K562 (cell line): ENCODE data around the gene PDE11A. TPM values are rescaled to one million over a fixed set of nuclear protein-coding genes. Genes with fewer than 3 reads are reported as not detected.

ENCODE experiments used
- CBFB ChIP-seq: sonication (generic); formaldehyde crosslinking; IDR thresholded peaks from 2 replicates; pipeline ENCODE4 v1.4.0; 2020; ENCODE audit warnings: mild to moderate bottlenecking, missing genetic modification reagents
- ETV1 ChIP-seq: fragments of 450-650 bp; conservative IDR thresholded peaks from 2 replicates; pipeline ENCODE4 v1.6.1; 2016; ENCODE audit warnings: missing genetic modification characterization, control low read depth, low read depth, missing compliant biosample characterization
- GABPB1 ChIP-seq: sonication (generic); formaldehyde crosslinking; IDR thresholded peaks from 2 replicates; pipeline ENCODE4 v1.8.0; 2022; ENCODE audit warnings: mild to moderate bottlenecking, missing genetic modification reagents
- POLR2AphosphoS5 ChIP-seq: IDR thresholded peaks from 2 replicates; pipeline ENCODE4 v1.6.1; 2011; ENCODE audit warnings: mild to moderate bottlenecking, low read depth, low read length, moderate library complexity; ENCODE audit not compliant: control insufficient read depth, insufficient read depth
- POLR2H ChIP-seq: IDR thresholded peaks from 2 replicates; pipeline ENCODE4 v1.6.1; 2016; ENCODE audit warnings: missing genetic modification characterization, low read depth, mild to moderate bottlenecking, control low read depth, missing compliant biosample characterization, moderate library complexity
- PPARD ChIP-seq: fragments of 250-450 bp; sonication (Bioruptor Pico); IDR thresholded peaks from 2 replicates; pipeline ENCODE4 v1.8.0; 2022; ENCODE audit warnings: inconsistent platforms, mild to moderate bottlenecking, moderate library complexity
- RAD51 ChIP-seq: fragments of 450-650 bp; IDR thresholded peaks from 2 replicates; pipeline ENCODE4 v1.7.1; 2016; ENCODE audit warnings: low read depth, mild to moderate bottlenecking, borderline replicate concordance
- RB1 ChIP-seq: fragments of 450-650 bp; IDR thresholded peaks from 2 replicates; pipeline ENCODE4 v1.6.1; 2017; ENCODE audit warnings: low read depth, mild to moderate bottlenecking
- XRCC3 ChIP-seq: fragments of 450-650 bp; IDR thresholded peaks from 2 replicates; pipeline ENCODE4 v1.6.1; 2017; ENCODE audit warnings: mild to moderate bottlenecking, moderate library complexity
- ZBTB1 ChIP-seq: sonication (generic); formaldehyde crosslinking; IDR thresholded peaks from 2 replicates; pipeline ENCODE4 v1.8.1; 2023; ENCODE audit warnings: missing genetic modification reagents, low read depth, mild to moderate bottlenecking, borderline replicate concordance
- ZNF232 ChIP-seq: sonication (generic); formaldehyde crosslinking; IDR thresholded peaks from 2 replicates; pipeline ENCODE4 v1.8.0; 2022; ENCODE audit warnings: mild to moderate bottlenecking, missing genetic modification reagents
- ZNF316 ChIP-seq: fragments of 450-650 bp; IDR thresholded peaks from 2 replicates; pipeline ENCODE4 v1.6.1; 2016
- ZNF408 ChIP-seq: fragments of 250-450 bp; sonication (Bioruptor Pico); IDR thresholded peaks from 2 replicates; pipeline ENCODE4 v1.4.0; 2020; ENCODE audit warnings: low read depth, mild to moderate bottlenecking, moderate library complexity
- ZNF778 ChIP-seq: fragments of 450-650 bp; formaldehyde crosslinking; IDR thresholded peaks from 2 replicates; pipeline ENCODE4 v1.4.0; 2020; ENCODE audit warnings: mild to moderate bottlenecking, moderate library complexity
- ZSCAN29 ChIP-seq: fragments of 450-650 bp; IDR thresholded peaks from 2 replicates; pipeline ENCODE4 v1.6.1; 2017
- polyA plus RNA-seq, 8 experiments: library from polyadenylated mRNA; depleted of rRNA in 4 of 8; stranded (reverse) in 5 of 8; unstranded in 3 of 8; fragments of >200 nt; fragmentation: Nextera tagmentation in 2 of 8; fragmentation: Illumina TruSeq in 1 of 8; extraction: Ambion mirVana in 2 of 8; extraction: Trizol in 1 of 8; gene quantifications; 2 replicates each; pipeline versions ENCODE4 v1.2.1 to v1.2.3, GENCODE V29; 2011 to 2014; ENCODE audit warnings: inconsistent platforms in 1 of 8, missing spikeins in 1 of 8
- total RNA-seq, 7 experiments: library from RNA; depleted of rRNA in 6 of 7; stranded (reverse); fragments of >200 nt in 6 of 7; fragmentation: Illumina TruSeq in 2 of 7; extraction: Trizol in 2 of 7; gene quantifications; 2 replicates each; pipeline versions ENCODE4 v1.2.1 to v1.2.3, GENCODE V29; 2011 to 2021; ENCODE audit warnings: low replicate concordance in 1 of 7
- TF ChIP-seq, protein P1 (sequence below): fragments of 450-650 bp; IDR thresholded peaks from 2 replicates; pipeline ENCODE4 v1.6.1; 2016
- TF ChIP-seq, protein P2 (sequence below), 2 experiments: fragments of 450-650 bp; IDR thresholded peaks; 2 replicates each; pipeline ENCODE4 v1.6.1; 2016; ENCODE audit warnings: mild to moderate bottlenecking in 2 of 2, borderline replicate concordance in 1 of 2, low read depth in 1 of 2, moderate library complexity in 1 of 2
- TF ChIP-seq, protein P3 (sequence below), 2 experiments: fragments of 250-450 bp in 1 of 2; fragments of 450-650 bp in 1 of 2; sonication (Bioruptor Pico) in 1 of 2; IDR thresholded peaks; 2 replicates each; pipeline versions ENCODE4 v1.6.1 to v1.8.0; 2016 to 2021; ENCODE audit warnings: mild to moderate bottlenecking in 2 of 2, moderate library complexity in 2 of 2, missing compliant biosample characterization in 1 of 2, missing genetic modification characterization in 1 of 2
- TF ChIP-seq, protein P4 (sequence below): fragments of 450-650 bp; IDR thresholded peaks from 2 replicates; pipeline ENCODE4 v1.6.1; 2016; ENCODE audit warnings: low read depth, mild to moderate bottlenecking, moderate library complexity

Gene PDE11A
- total and polyA plus RNA-seq, 9 of the 15 experiments (the other 6 are each of a cell fraction or from before 2014, with no cell fraction given): 3.2 to 22.1 (median 5.7) TPM

DNA sequence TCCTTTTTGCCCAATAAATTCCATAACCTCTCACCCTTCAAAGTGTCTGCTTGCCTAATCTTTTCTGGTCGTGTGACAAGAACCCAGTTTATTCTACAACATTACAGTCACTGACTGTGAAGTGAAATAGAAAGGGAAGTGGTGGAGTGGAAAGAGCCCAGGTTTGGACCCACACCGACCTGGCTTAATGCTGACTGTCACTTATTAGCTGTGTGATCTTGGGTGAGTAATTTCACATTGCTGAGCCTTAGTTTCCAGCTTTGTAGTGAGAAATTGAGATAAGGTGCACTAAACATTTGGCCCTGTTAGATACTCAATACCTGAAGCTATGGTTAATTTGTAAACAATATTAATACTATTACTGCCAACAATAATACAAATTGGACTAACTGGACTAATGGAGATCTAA is 388.9 kb downstream of the PDE11A start (continued):
- TF ChIP-seq, protein P1, sequence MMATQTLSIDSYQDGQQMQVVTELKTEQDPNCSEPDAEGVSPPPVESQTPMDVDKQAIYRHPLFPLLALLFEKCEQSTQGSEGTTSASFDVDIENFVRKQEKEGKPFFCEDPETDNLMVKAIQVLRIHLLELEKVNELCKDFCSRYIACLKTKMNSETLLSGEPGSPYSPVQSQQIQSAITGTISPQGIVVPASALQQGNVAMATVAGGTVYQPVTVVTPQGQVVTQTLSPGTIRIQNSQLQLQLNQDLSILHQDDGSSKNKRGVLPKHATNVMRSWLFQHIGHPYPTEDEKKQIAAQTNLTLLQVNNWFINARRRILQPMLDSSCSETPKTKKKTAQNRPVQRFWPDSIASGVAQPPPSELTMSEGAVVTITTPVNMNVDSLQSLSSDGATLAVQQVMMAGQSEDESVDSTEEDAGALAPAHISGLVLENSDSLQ: no peak
- TF ChIP-seq ZSCAN29 (no peak), ZNF778 (CRISPR knock-in tag) (no peak), POLR2AphosphoS5 (no peak), ZNF408 (CRISPR knock-in tag) (no peak), XRCC3 (no peak), GABPB1 (CRISPR knock-in tag) (no peak), ZBTB1 (CRISPR knock-in tag) (no peak), PPARD (CRISPR knock-in tag) (no peak), POLR2H (tag) (peak; percentile 65; the same call in 1 of the 2 replicates), ZNF316 (peak; percentile 92), RB1 (no peak), ETV1 (tag) (no peak; the same call in 1 of the 2 replicates), ZNF232 (no peak), CBFB (CRISPR knock-in tag) (no peak), RAD51 (no peak)
- TF ChIP-seq, protein P2, sequence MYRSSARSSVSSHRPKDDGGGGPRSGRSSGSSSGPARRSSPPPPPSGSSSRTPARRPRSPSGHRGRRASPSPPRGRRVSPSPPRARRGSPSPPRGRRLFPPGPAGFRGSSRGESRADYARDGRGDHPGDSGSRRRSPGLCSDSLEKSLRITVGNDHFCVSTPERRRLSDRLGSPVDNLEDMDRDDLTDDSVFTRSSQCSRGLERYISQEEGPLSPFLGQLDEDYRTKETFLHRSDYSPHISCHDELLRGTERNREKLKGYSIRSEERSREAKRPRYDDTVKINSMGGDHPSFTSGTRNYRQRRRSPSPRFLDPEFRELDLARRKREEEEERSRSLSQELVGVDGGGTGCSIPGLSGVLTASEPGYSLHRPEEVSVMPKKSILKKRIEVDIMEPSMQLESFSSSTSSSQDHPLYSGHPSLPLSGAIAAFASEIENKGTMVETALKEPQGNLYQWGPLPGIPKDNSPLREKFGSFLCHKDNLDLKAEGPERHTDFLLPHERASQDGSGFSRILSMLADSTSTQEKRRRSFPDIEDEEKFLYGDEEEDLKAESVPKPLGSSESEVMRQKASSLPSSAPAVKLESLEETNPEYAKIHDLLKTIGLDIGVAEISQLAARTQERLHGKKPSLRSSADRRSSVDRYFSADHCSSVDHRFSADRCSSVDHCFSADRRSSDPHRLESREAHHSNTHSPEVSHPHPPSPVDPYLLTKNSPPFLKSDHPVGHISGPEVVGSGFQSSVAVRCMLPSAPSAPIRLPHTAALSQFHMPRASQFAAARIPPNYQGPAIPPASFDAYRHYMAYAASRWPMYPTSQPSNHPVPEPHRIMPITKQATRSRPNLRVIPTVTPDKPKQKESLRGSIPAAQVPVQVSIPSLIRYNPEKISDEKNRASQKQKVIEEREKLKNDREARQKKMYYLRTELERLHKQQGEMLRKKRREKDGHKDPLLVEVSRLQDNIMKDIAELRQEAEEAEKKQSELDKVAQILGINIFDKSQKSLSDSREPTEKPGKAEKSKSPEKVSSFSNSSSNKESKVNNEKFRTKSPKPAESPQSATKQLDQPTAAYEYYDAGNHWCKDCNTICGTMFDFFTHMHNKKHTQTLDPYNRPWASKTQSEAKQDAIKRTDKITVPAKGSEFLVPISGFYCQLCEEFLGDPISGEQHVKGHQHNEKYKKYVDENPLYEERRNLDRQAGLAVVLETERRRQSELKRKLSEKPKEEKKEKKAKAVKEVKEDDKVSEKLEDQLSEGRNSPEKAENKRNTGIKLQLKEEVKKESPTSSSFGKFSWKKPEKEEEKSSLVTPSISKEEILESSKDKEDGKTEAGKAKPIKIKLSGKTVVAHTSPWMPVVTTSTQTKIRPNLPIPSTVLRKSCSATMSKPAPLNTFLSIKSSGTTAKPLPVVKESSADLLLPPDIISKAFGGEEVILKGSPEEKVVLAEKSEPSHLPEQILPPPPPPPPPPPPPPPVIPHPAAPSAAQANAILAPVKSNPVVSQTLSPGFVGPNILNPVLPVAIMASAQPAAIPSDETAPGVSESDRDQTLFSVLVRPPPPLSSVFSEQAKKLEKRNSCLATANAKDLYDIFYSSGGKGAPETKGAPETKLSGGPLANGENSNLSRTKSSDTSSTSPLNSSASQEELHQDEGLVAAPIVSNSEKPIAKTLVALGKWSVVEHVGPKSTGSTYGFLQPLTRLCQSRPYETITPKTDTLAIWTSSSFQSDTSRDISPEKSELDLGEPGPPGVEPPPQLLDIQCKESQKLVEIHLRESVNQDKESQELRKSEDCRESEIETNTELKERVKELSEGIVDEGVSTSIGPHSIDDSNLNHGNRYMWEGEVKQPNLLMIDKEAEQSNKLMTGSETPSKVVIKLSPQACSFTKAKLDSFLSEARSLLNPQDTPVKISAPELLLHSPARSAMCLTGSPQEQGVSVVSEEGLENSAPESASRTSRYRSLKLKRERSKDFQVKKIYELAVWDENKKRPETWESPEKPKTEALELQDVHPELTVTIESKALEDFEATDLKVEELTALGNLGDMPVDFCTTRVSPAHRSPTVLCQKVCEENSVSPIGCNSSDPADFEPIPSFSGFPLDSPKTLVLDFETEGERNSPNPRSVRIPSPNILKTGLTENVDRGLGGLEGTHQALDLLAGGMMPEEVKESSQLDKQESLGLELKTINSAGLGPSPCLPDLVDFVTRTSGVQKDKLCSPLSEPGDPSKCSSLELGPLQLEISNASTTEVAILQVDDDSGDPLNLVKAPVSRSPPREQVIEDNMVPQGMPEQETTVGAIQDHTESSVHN (IDR thresholded peaks at IDR 0.05; ENCODE audit: borderline replicate concordance in 1 of 2, low read depth in 1 of 2): no peak
- TF ChIP-seq, protein P3, sequence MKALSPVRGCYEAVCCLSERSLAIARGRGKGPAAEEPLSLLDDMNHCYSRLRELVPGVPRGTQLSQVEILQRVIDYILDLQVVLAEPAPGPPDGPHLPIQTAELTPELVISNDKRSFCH (CRISPR knock-in tag; IDR thresholded peaks at IDR 0.05): no peak
- TF ChIP-seq, protein P3 (tag; IDR thresholded peaks at IDR 0.05): no peak
- TF ChIP-seq, protein P4, sequence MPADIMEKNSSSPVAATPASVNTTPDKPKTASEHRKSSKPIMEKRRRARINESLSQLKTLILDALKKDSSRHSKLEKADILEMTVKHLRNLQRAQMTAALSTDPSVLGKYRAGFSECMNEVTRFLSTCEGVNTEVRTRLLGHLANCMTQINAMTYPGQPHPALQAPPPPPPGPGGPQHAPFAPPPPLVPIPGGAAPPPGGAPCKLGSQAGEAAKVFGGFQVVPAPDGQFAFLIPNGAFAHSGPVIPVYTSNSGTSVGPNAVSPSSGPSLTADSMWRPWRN: no peak
